Measurements from ENCODE around the gene C4orf50.

GRCh38 chr4:5976431-5976830 is 41.8 kb downstream of the C4orf50 start:
- TF ChIP-seq POLR2AphosphoS5 (IDR thresholded peaks at IDR 0.05; ENCODE audit: low read depth, low read length) (no peak), REST (IDR thresholded peaks at IDR 0.05; ENCODE audit: insufficient read depth in 1 of 2, low read depth in 2 of 2, low read length in 2 of 2) (no peak), TAF1 (IDR thresholded peaks at IDR 0.05; ENCODE audit: borderline replicate concordance, insufficient read depth, low read length) (no peak), SIN3A (IDR thresholded peaks at IDR 0.05; ENCODE audit: borderline replicate concordance, insufficient read depth, low read length) (no peak), FOXP2 (optimal IDR thresholded peaks at IDR 0.05; ENCODE audit: borderline replicate concordance, extremely low read depth, extremely low read length, insufficient read depth) (no peak)

Data from PFSK-1 (cell line).